ENCODE results near the gene PTPN3.
A peak's percentile ranks its signal among the peaks of the same experiment; 100 is the strongest.
"Not testable (repeated sequence)": the region's sequence is repeated elsewhere in the genome, so short reads cannot be mapped to it uniquely, and the experiment has no call there.

The PTPN3 gene

GRCh38 chr9:109369285-109369684, 128.8 kb downstream of the PTPN3 start:
- Histone ChIP-seq H3K4me3 (no peak overlapping the region), H3K27me3 (no peaks in the 10 kb centered on the region), H3K36me3 (no peaks in the 10 kb centered on the region), H3K9me3 (no peaks in the 10 kb centered on the region), H3K4me1 (no peaks in the 10 kb centered on the region), H3K27ac (no peak overlapping the region)
- no peak for TF ChIP-seq CTCF (IDR thresholded peaks at IDR 0.05)
- intact Hi-C loops (cut with DNase I; ENCODE audit: low total_unique reads) = no loop called here
- DNase-seq = no peak

DNA sequence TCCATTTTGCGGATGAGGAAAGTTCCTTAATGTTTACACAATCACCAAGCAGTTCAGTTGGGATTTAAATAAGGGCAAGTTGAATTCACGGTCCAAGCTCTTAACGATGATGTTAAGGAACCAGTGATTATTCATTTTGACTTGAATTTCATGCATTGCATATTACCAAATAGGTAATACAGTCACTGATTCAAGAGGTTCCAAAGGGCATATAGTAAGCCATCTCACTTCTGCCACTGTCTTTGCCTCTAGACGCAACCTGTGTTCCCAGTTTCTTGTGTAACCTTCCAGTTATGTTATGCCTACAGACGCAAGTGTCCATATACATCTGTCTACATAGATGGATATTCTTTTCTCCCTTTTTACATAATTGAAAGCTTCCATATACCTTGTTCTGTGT, 137.3 kb downstream of the PTPN3 start:
- H3K4me3 ChIP-seq = no peak overlapping the region
- H3K27me3 ChIP-seq = peaks cover 0 to 2% of the 10 kb centered on the region in 2 donors
- no peaks in the 10 kb centered on the region for H3K36me3 ChIP-seq
- no peak for TF ChIP-seq CTCF (IDR thresholded peaks at IDR 0.05)
- no peaks in the 10 kb centered on the region for H3K4me1 ChIP-seq
- no peak overlapping the region for H3K27ac ChIP-seq
- intact Hi-C loops (cut with DNase I; ENCODE audit: low total_unique reads) = no loop called here
- DNase-seq = no peak
- H3K9me3 ChIP-seq = no peaks in the 10 kb centered on the region

- H3K4me3 ChIP-seq; H3K4me1 ChIP-seq; DNase-seq; H3K9me3 ChIP-seq; intact Hi-C loops (cut with DNase I; ENCODE audit: low total_unique reads); H3K36me3 ChIP-seq; H3K27ac ChIP-seq; H3K27me3 ChIP-seq: not testable (repeated sequence)
These were observed 139.0 kb downstream of the PTPN3 start for GRCh38 chr9:109358968-109359603.

DNA sequence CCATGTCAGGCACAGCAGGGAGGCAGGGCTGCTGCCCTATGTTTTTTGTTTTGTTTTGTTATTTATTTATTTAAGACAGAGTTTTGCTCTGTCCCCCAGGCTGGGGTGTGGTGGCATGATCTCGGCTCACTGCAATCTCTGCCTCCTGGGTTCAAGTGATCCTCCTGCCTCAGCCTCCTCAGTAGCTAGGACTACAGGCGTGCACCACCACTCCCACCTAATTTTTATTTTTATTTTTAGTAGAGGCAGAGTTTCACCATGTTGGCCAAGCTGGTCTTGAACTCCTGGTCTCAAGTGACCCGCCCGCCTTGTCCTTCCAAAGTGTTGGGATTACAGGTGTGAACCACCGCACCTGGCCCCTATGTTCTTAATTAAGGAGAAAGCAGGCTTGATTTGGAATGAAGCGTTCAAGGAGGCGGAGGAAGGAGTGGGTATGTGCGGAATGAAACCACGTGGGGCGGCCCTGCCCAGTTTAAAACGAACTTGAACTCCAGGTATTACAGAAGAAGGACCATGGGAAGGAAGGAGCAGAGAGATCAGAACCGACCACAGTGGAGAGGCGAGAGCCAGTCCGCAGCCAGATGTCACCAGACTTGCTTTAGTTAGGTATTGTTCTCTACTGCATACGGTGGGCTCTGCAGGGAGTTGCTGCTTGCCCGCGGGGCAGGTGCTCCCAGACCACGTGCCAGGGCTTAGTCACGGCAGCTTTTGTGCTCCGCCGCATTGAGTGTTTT, 142.4 kb downstream of the PTPN3 start:
- Histone ChIP-seq H3K27me3 (peaks cover 0 to 15% of the 10 kb centered on the region in 2 donors), H3K9me3 (no peaks in the 10 kb centered on the region), H3K36me3 (no peaks in the 10 kb centered on the region), H3K4me1 (no peaks in the 10 kb centered on the region), H3K4me3 (no peak overlapping the region), H3K27ac (no peak overlapping the region)
- DNase-seq = peak in 1 of 2 donors; percentile 7
- intact Hi-C loops (cut with DNase I; ENCODE audit: low total_unique reads) = no loop called here
- TF ChIP-seq CTCF (IDR thresholded peaks at IDR 0.05) = no peak

DNA sequence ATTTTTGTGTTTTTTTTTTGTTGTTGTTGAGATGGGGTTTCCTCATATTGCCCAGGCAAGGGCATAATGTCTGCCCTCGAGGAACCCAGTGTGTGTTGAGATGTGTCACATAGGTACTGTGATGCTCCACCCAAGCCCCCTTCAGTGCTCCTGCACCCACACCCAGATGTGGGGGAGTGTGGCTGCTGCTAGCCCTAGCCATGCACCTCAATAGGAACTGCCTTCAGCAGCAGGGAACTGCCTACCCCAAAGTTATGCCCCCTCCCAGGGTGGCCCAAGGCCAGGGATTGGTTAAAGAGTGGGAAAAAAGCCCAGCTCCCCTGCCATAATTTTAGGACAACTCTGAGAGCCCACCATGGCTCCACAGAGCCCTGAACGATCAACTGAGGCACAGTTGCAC, 143.9 kb downstream of the PTPN3 start:
- H3K27ac ChIP-seq = no peak overlapping the region
- no peaks in the 10 kb centered on the region for H3K4me1 ChIP-seq
- intact Hi-C loops (cut with DNase I; ENCODE audit: low total_unique reads) = no loop called here
- peaks cover 0 to 15% of the 10 kb centered on the region in 2 donors for H3K27me3 ChIP-seq
- H3K36me3 ChIP-seq = no peaks in the 10 kb centered on the region
- H3K9me3 ChIP-seq = no peaks in the 10 kb centered on the region
- no peak for DNase-seq
- H3K4me3 ChIP-seq = no peak overlapping the region
- no peak for TF ChIP-seq CTCF (IDR thresholded peaks at IDR 0.05)

GRCh38 chr9:109351032-109351431, 147.1 kb downstream of the PTPN3 start:
- Histone ChIP-seq H3K27ac (no peak overlapping the region), H3K27me3 (peaks cover 0 to 15% of the 10 kb centered on the region in 2 donors), H3K9me3 (no peaks in the 10 kb centered on the region), H3K4me1 (no peaks in the 10 kb centered on the region), H3K36me3 (no peaks in the 10 kb centered on the region), H3K4me3 (no peak overlapping the region)
- no peak for TF ChIP-seq CTCF (IDR thresholded peaks at IDR 0.05)
- DNase-seq = no peak
- intact Hi-C loops (cut with DNase I; ENCODE audit: low total_unique reads) = no loop called here
